ENCODE data around the gene VAPA.

- TF ChIP-seq CTCF (IDR thresholded peaks at IDR 0.05) (no peak), POLR2A (IDR thresholded peaks at IDR 0.05) (no peak)
Measured at GRCh38 chr18:9959564-9959963, 45.7 kb downstream of the VAPA start.

Measured in gastroesophageal sphincter (tissue), 3 donors.